Activated CD8-positive, alpha-beta memory T cell treated with anti-CD3 and anti-CD28 coated beads, Interleukin-2, amount 50 U/mL, for 1 hour (primary cell): Measurements from ENCODE around the gene TTLL5.
"Not testable (repeated sequence)": the region's sequence is repeated elsewhere in the genome, so short reads cannot be mapped to it uniquely, and the experiment has no call there.

Source experiments
- DNase-seq: peaks from one replicate; pipeline ENCODE4 v3.0.0-alpha.2; 2020; ENCODE audit errors: extremely low read depth

The TTLL5 gene

DNA sequence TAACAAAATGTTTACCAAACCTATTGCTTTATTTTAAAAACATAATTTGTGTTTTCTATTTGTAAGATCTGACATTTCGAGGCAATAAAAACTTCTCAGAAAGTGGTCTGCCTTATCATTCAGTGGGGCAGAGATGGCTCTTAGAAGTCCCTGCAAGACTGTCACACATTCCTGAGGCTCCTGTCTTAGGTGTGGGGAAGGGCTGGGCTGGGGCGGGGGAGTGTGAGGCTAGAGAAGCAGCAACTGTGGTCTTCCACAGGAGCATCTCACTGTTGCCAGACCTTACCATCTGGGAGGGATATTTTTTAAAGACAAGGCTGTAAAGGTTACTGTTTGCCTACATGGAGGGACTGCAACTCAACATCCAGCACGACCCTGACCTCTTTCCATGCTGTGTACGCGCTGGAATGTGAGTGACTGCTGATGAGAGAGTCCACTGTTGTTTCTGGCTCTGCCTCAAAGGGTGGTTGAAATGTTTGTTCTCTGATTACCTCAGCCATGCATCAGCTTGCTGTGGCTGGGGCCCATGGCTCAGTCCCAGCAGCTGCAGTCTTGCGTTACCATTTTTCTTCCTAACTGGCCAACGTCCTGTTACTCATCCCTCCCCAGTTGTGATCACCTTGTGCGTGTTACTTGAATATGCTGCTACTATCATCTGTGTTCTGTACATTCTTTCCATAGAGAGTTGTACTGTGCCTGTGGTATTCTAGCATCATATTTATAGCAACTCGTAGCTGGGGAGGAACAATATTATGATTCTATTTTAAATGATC lies 12.8 kb upstream of the TTLL5 start:
- DNase-seq = no peak

DNA sequence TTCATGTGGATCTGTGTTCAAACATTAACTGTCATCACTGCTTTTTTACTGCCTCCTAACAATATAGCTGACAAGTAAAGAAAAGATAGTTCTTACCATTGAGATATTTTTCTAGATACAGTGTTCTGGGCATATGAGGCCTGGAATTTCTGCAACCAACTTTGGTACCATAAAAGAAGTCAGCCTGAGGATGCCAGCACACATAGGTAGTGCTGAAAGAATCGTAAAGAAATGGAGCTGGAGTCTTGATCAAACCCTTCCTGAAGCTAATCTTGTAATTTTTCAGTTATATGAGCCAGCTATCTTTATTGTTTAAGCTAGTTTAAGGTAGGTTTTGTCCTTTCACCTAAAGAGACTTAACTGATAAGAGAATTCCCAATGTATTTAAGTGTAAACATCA lies 11.7 kb upstream of the TTLL5 start:
- no peak for DNase-seq

DNA sequence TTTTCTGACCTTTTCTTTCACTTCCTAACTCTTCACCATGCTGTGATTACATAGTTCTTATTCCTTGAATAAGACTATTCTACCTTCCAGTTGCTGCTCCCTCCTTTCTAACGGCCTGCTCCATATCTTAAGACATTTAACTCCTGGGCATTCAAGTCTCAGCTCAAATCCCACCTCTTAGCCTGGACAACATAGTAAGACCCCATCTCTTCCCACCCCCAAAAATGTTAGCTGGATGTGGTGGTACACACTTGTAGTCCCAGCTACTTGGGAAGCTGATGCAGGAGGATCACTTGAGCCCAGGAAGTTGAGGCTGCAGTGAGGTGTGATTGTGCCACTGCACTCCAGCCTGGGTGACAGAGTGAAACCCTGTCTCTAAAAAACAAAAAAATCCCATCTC lies 11.3 kb upstream of the TTLL5 start:
- DNase-seq = no peak

DNA sequence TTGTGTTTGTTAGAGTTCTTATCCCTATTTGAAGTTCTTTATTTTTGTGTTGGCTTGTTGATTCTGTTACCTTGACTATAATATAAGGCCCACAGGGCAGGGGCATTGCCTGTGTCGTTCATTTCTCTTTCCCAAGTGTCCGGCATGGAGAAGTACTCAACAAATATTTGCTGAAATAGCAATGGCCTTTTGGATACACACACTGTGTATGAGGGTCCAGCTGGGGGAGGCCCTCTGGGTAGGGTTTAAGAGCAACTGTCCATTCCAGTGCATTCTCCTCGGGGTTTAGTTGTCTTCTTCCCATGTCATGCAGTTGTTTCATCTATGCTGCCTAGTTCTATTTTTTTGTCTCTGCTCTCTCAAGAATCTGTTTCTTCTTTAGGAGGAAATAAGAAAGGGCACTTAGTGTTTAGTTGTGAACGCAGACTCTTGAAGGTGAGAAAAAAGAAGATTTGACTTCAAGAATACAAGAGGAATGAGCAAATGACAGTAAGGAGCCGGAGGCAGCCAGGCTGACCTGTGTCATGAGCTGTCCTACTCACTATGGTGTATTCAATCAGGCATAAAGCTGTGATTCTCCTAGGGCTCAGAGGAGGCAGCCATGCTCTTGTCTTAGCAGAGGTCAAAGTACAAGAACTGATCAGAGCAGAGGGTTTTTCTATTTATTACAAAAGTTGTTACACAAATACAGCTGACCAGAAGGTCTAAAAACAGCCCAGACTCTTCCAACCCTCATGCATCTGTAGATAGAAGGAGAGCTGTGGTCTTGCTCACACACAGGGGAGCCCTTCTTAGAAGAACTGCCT lies 10.6 kb upstream of the TTLL5 start:
- no peak for DNase-seq

DNA sequence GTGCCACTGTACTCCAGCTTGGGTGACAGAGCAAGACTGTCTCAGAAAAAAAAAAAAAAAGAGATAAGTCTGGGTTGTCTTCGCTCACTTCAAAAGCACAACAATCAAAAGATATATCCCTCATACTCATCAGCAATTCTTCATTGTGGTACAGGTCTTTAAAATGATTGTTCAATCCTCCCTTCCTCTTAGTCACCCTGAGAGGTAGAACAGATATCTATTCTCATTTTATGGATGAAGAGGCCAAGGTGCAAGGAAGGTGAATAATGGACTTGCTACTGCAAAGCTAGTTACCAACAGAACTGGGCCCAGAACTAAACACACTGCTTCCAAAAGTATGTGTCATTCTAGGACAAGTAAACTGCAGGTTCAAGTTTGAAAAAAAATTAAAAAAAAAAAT lies 7.5 kb upstream of the TTLL5 start:
- no peak for DNase-seq

DNA sequence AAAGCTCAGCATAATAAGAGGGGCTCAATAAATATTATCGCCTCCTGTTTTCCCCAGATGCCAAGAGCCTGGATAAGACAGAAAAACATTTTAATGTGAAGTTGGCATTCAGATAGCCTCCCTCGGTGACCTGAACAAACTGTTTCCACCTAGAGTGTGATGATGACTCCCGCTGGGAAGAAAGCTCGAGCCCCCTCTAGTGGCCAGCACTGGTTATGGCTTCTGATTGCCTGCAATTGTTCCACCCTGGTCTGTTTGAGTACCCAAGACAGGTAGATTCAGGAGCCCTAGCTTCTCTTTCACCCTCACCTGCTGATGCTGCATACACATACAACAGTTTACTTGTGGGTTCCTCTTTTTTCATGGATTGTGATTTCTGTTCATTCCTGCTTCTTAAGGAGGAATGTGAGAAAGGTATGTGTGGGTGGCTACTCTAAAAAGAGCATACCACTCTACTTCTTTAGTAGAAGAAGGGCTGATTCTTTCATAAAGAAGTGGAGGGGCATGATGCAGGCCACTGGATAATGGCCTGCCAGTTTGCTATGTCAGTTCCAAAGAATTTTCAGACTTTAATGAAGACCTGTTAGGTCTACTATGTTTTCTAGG lies 6.8 kb upstream of the TTLL5 start:
- DNase-seq = peak; percentile 45

DNA sequence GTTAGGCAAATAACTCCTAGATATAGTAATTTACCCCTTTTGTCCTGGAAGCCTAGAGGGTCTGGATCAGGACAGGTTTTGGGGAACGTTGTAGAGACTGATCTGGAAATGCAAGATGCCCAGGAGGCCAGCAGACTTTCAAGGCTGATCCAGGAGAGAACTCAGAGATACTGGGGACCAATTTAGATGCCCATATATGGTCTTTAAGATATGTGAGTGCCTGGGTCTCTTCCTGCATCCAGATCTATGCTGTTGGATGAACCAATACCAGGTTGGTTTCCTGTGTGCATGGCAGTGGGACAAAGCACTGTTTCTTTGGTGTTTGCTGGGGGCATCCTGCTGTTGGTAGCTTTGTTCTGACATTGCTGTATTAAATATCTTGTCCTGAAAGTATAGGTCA lies 5.8 kb upstream of the TTLL5 start:
- no peak for DNase-seq

DNA sequence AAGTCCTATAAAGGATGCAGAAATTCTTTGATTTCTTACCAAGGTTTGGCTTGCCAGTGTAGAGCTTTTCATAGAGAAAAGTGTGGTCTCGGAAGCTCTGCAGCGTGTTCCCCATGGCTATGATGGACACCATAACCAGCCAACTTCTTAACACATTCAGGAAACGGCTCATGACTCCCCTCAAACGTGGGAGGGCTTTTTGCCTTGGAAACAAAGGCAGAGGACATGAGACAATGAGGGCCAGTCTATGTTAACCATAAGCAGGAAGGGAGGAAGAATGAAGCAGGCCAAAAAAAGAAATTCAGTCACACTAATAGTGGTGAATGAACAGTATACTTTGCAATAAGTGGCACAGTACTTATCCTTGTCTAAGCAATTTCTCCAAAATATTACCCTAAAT lies 3.7 kb upstream of the TTLL5 start:
- DNase-seq = no peak

DNA sequence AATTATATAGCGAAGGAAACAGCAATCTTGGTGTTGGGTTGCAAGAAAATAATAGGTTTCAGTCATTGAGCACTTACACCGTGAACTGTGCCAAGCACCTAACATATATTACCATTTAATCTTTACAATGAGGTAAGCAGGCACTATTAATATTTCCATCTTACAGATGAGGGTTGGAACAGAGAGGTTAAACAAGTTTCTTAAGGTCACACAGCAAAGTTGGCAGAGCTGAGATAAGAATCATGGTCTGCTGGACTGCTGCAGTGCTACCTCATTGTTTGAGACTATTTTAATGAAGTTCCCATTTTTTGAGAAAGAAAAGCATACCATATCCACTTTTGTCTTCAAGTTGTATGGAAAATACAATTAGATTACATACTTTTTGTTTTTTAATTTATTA lies 2.1 kb upstream of the TTLL5 start:
- DNase-seq = no peak

DNA sequence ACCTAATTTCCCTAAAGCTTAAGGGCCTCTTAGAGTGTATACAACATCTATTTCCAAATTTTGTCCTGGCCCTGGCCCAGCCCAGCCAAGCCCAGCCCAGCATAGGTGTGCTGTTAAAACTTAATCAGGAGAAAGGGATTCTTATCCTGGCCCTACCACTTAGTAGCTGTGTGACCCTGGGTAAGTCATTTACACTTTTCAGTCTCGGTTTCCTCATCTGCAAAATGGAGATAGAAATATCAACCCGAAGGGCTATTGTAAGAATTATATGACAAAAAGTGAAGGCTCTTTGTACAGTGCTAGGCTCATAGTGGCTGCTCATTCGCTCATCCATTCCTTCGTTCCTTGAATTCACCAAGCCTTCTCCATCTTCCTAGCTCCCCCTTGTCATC lies 812 bp upstream of the TTLL5 start:
- DNase-seq = no peak

DNA sequence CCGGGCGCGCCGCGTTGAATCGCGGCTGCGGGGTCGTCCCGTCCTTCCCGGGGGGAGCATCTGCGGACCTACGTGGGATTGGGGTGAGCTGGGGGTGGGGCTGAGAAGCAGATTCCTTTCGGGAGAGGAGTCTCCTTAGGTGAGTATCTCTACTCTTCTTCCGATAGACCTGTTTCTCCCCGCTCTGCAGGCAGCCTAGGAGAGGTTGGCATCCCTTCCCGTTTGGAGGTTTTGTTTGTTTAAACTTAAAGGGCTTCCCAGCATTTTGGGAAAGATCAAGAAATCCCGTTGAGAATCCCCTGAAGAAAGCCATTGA lies 411 bp downstream of the TTLL5 start:
- DNase-seq = no peak

DNA sequence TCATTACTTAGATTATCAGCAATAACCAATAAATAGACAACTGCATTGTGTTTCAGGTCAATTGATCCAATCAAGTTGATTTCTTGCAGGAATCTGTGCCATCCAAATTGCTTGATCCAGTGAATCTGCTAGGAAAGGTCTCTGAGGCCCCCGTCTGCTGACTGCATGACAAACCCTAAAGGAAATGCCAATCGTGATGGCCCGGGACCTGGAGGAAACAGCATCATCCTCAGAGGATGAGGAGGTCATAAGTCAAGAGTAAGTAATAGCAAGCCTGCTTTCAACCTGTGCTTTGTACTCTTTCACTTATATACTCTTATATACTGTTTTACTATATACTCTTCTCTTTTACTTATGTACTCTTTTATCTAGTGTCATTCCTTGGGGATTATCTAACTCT lies 1.9 kb downstream of the TTLL5 start:
- no peak for DNase-seq

DNA sequence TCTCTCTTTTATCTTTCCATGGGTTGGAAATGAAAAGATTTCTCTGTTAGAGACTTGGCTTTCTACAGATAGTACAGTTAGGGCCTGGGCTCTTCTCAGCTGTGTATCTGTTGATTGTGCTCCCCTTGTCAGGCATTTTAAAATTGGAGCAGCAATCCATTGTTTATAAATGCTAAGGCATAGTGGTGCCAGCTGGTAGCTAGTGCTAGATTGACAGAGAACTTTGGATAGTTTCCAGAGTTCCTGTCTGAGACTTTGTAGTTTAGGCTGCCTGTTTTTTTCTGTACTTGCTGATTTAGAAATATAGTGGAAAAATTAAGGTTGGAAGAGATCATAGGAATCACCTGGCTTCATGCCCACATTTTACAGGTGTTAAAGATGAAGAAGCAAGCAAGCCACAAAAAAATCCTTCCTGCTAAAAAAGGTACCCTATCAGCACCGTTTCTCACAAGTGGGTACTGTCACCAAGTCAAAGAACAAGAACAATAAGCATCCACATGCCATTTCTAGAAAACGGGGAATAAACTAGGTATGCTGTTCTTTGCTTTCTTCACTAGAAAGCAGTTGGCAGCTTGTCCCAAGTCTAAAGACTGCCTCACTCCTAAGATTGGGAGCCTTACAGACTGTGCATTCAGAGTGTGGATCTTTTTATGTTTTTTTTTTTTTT lies 6.2 kb downstream of the TTLL5 start:
- DNase-seq = no peak

DNA sequence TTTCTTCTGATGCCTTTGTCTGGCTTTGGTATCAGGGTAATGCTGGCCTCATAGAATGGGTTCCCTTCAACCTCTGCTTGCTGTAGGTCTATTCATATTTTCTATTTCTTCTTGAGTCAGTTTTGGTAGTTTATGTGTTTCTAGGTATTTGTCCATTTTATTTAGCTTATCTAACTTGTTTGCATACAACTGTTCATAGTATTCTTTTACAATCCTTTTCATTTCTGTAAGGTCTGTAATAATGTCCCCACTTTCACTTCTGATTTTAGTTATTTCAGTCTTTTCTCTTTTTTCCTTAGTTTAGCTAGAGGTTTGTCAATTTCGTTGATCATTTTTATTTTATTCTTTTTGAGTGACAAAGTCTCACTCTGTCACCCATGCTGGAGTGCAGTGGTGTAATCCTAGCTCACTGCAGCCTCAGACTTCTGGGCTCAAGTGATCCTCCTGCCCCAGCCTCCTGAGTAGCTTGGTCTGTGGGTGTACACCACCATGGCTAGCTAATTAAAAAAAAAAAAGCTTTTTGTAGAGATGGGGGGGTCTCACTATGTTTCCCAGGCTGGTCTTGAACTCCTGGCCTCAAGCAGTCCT lies 11.7 kb downstream of the TTLL5 start:
- DNase-seq = no peak

DNA sequence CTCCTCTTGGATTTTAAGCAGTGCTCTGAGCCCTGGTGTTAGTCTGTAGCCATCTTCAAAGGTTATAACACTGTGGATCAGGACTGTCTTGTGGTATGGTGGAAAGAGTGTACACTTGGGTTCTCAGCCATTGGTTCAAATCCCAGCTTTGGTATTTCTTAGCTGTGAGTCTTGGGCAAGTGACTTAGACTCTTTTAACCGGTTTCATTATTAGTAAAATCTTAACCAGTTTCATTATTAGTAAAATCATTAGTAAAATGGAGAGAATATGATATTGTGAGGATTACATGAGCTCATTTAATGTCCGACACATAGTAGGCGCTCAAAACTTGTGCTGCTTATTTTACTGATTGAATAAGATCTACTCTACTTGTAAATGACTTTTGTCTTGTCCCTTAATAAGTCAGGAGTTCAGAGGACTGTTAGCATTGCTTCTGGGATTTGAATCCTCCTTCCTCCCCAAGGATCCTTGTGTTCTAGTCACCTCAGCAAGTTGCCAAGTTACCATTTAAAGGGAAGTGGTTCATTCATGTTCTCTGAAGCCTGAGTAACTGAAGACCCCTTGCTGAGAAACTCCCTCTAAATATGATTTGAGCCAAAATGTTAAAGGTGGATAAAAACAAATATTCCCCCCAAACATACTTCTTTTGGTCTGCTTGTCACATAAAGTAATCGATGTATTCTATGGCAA lies 12.4 kb downstream of the TTLL5 start:
- DNase-seq = no peak

DNA sequence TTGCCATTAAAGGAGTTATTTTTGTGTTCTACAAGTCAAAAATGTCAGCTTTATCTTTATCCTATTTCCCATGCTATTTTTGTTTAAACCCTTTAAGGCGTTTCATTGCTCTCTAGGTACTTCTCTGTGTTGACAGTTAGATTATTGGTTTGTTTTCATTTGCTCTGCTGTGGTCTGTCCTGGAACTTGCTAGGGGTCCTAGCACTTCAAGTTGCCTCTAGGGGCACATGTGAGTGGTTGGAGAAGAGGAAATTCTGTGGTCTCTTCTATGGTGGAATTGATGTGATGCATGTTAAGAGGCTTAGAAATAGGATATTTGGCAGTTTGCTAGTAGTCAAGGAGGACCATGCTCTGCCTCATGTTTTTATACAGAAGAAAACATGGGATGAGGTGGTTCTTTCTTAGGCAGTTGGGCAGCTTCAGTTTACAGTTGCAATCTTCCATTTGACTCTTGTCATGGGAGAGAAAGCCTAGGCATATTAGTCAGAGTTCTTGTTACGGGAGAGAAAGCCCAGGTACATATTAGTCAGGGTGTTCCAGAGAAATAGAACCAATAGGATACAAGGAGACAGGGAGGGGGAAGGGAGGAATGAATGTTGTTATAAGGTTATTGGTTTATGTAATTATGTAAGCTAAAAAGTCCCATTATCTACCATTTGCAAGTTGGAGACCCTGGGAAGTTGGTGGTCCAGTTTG lies 14.4 kb downstream of the TTLL5 start:
- no peak for DNase-seq

DNA sequence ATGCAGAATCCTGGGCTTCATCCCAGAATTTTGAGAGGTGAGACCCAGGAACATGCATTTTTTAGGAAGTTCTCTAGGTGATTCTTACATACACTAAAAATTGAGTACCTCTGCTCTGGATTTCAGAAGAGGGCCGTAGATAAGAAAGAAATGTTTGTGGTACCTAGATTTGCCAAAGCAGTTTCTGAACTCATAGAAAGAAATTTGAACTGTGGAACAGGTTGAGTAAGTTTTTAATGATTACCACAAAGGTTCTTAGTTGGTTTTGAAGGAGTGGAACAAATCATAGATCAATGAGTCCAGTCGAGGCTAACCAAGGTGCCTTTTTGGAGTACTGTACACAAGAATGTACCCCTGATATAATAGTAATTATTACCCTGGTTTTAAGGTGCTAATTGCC lies 24.9 kb downstream of the TTLL5 start:
- no peak for DNase-seq

DNA sequence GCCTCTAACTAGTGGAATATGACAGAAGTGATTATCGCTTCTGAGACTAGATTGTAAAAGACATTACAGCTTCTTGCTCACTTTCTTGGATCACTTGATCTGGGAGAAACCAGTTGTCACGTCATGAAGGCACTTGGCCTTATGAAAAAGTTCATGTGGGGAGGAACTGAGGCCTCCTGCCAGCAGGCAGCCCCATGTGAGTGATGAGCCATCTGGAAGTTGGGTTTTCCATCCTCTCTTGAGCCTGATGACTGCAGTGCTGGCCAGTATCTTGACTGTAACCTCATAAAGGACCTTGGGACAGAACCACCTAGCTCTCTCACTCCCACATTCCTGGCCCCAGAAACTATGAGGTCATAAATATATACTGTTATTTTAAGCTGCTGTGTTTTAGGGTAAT lies 28.0 kb downstream of the TTLL5 start:
- DNase-seq = no peak

DNA sequence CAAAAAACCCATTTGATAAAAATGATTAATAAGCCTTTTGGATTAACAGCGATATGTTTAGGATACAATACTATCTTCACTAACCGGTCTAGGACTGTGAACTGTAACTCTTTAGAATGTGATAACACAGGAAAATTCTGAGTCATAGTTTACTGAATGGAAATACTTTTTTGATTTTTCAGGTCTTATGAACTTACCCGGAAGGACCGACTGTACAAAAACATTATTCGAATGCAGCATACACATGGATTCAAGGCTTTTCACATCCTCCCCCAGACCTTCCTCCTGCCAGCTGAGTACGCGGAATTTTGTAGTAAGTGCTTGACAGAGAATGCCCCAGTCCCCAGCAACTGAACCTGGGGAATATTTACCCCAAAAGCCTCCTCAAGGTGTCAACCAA lies 29.0 kb downstream of the TTLL5 start:
- DNase-seq = no peak

DNA sequence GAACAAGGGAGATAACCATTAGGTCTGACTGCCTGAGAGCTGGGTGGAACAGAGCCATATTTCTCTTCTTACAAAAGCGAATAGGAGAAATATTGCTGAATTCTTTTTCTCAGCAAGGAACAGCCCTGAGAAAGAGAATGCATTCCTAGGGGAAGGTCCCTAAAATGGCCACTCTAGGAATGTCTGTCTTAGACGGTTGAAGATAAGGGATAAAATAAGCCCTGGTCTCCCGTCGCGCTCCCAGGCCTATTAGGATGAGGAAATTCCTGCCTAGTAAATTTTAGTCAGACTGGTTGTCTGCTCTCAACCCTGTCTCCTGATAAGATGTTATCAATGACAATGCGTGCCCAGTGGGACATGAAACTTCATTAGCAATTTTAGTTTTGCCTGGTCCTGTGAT lies 34.0 kb downstream of the TTLL5 start:
- DNase-seq = not testable (repeated sequence)

DNA sequence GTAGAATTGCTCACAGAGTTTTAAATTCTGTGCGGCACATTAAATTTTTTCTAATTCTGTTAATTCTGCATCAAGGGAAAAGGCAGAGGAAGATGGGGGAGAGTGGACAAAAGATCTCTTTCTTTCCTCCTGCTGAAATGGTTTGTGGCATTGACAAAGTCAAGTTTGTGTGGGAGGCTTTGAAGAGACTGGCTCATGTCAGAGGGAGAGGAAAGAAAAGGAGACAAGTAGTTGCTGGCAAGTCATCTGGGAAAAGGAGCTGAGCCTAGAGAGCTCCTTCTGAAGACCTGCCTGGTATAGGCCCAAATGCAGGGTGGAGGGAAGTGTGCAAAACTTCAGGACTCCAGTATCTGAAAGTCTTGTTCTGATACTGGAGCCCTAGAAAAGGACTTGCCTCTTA lies 36.3 kb downstream of the TTLL5 start:
- no peak for DNase-seq
